GM19240 (cell line): ENCODE data around the gene UPK2.
"Not testable (repeated sequence)": the region's sequence is repeated elsewhere in the genome, so short reads cannot be mapped to it uniquely, and the experiment has no call there.

Experiments
- DNase-seq: peaks from one replicate; pipeline ENCODE4 v3.0.0; 2011; ENCODE audit warnings: low spot score; ENCODE audit not compliant: insufficient read length

The UPK2 gene

GRCh38 chr11:118984825-118985224 is 28.7 kb downstream of the UPK2 start:
- DNase-seq, result no peak

- no peak for DNase-seq
Observed at GRCh38 chr11:118988280-118988679, 32.2 kb downstream of the UPK2 start.

- DNase-seq, result not testable (repeated sequence)
Observed at GRCh38 chr11:118991486-118992038, 35.5 kb downstream of the UPK2 start.

- DNase-seq, result peak; percentile 70
Observed at GRCh38 chr11:118996926-118997626, 41.0 kb downstream of the UPK2 start.

GRCh38 chr11:118997627-118998387 is 41.7 kb downstream of the UPK2 start, which contains the start of gene CENATAC:
Gene CENATAC, plus strand, starts transcription at chr11:118998138. Its CDS starts 60 bp downstream, at chr11:118998198.
- DNase-seq, result peak; percentile 98

- no peak for DNase-seq
Observed at GRCh38 chr11:118998388-118998717, 42.3 kb downstream of the UPK2 start.

GRCh38 chr11:118998822-118999221 is 42.7 kb downstream of the UPK2 start:
- DNase-seq, result no peak

GRCh38 chr11:119000906-119001305 is 44.8 kb downstream of the UPK2 start:
- no peak for DNase-seq

- DNase-seq, result no peak
Observed at GRCh38 chr11:119006656-119007055, 50.6 kb downstream of the UPK2 start.
